Stimulated activated CD4-positive, alpha-beta T cell treated with anti-CD3 and anti-CD28 coated beads, Interleukin-1b, Interleukin-23, amount 100 ng/mL, for 24 hours (primary cell): ENCODE results near the gene ECI2.
"Not testable (repeated sequence)": the region's sequence is repeated elsewhere in the genome, so short reads cannot be mapped to it uniquely, and the experiment has no call there.

Experiments used
- DNase-seq, 4 experiments: peaks; one replicate each; pipeline ENCODE4 v3.0.0-alpha.2; 2020; ENCODE audit warnings: low read depth in 4 of 4, low spot score in 1 of 4

Gene ECI2

DNA sequence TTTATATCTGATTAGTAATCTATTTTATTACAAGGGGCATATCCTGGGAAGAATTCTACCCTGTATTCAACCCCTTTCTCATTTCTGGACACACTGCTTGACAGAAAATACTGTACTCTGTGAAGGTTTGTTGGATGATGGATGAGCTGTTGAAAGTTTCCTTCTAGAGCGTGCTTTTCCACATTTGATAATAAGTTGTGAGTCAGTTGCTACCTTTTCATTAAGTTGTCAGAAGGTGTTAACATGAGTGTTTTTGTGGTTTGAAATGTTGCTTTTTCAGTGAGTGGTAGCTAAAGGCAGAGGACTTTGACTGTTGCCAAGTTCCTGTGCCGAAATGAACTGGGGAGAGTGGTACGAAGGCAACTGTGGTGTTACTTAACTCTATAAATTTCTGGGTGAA, 3.9 kb upstream of the ECI2 start:
- no peak for DNase-seq

DNA sequence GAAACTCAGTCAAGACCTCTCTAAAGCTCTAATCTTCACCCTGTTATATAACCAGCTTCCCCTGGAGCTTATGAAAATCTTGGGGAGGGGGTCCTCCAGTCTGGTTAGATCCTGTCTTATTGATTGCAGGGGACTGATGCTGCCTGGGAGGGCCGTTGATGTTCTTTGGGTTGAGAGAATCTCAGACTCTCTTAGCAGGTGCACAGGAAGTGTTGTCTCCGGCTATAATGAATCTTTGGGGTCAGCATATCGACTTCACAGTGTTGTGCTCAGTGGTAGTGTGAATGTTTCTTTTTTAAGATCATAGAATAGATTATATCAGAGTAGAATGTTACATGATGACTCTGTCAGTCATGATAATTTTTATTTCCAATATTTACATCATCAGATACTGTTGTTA, 2.8 kb upstream of the ECI2 start:
- no peak for DNase-seq

DNA sequence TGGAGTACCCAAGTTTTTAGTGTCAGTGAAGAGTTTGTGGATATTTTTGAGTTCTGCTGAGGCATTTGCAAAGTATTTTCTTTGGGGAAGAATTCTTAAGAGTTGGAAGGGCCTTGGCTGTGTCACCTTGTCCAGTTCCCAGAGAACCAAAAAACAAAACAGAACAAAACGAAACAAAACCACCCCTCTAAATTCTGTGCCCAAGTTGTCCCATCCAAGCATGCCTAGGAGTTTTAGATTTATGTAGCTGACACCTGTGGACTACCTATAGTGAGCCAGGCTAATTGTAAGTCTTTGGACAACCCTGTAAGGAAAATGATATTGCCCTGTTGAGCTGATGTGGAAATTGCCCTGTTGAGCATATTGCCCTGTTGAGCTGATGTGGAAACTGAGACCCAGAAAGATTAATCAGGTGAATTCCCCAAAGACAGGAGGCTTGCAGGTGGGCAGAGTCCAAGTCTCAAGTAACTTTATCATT, 1.0 kb upstream of the ECI2 start:
- DNase-seq, result no peak

DNA sequence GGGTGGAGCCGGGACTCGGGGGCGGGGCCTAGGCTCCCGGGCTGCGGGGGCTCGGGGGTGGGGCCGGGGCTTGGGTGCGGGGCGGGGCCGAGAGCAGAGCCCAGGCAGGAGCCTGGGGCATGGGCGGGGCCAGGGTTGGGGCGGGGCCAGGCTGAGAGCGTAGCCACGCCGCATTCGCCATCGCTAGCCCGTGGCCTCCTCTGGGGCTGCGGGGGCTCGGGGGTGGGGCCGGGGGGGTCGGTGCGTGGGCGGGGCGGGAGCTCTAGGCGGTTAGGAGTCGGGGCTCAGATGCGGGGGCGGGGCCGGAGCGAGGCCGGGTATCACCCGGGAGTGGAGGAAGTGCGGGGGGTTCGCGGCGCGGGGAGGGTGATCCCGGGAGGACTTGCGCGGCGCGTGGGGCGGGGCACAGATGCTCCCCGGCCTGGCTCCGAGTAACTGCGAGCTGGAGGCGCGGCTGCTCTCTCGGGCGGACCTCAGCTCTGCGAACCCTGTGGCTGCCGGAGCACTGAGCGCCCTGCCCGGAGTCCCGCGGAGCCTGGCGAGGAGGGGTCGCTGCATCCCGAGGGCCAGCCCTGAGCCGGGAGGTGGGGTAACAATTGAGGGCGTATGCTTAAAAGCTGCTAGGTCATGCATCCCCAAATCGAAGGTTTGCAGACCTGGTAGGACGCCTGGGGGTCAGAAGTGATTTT, 434 bp upstream of the ECI2 start:
- peak; percentile 88 to 94 (median 92) for DNase-seq

DNA sequence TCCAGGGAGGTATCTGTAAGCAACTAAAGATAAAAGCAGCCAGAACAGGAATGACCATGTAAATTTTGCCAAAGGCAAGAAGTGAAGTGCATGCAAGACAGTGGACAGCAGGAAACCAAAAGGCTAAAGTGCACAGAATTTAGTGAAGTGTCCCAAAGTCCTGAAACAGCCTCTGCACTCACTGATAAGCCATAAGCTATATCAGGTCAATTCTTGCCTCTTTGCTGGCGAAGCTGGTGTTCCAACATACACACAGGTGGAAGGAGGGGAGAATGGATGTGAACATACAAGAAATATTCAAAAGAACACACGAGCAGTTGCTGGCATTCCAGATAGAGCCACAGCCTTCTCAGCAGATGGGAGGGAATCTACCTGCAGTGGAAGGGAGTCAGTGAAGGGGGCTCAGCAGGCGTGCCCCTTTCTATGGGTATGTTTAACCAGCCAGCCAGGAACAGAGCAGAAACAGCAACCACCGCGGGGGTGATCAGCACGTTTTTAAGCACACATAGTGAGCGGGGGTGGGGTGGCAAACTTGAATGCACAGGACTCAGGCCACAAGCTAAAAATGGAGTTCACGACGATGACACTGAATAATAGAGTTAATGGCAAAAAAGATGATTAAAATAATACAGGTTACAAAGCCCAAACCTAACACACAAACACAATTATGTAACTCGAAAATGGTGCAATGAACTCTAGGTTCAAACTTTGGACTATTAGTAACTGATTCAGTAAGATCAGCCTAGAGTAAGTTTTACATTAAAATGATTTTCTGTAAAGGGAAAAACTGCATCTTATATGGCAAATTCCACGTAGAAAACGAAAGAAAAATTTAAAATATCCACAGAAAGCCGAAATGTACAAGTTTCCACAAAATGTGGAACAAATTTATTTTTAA, 1.2 kb downstream of the ECI2 start:
- no peak for DNase-seq

DNA sequence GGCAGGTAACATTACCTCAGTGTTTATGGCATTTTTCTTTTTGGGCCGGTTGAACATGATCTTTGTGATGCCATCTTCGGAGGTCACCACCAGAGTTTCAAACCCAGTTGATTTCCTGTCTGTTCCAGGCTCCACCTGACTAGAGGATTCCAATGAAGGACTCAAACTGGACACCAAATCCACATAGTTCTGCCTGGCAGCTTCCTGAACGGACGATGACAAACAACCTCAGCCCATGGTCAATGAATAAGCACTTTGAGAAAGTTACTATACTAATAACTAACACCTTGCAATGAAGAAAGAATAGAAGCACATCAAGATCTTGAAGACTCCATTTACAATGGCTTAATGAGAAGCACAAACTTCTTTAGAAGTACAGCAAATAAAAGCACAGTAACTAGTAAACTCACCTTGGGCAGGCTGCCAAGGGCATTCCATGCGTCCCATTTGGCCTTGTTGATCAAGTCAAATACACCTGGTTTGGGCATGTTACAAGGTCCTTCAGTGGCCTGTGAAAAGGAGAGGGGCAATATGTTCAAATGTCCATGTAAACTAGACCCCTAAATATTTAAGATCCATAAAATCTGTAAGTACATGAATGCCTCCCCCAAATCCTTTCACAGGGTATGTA, 4.9 kb downstream of the ECI2 start:
- no peak for DNase-seq

DNA sequence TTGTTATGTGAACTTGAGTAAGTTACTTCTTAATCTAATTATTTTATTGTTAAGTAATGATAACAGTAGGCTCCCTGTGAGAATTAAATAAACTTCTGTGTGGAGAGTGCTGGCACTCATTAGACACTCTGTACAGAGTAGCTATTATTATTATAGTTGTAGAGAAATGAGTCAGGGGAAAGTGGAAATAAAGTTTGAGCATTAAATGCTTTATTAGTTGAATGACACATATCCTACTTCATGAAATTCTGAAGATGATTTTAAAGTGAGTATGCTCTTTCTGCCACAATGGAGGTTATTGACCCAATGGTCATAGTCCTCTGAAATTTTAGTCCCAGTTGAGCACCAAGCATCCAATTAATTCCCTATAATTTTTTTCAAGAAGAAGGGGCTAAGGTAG, 5.9 kb downstream of the ECI2 start:
- no peak for DNase-seq

DNA sequence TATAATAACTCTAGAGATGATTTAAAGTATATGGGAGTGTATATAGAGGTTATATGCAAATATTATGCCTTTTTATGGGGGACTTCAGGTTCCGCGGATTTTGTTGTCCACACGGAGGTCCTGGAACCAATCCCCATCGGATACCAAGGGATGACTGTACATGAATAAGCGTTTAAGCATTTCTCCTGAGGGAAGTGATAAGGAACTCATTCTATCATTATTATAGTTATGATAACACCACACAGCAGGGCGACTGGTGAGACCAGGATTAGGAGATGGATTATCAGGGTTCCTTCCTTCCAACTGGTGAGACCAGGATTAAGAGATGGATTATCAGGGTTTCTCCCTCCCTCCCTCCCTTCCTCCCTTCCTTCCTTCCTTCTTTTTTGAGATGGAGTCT, 6.6 kb downstream of the ECI2 start:
- DNase-seq, result no peak

DNA sequence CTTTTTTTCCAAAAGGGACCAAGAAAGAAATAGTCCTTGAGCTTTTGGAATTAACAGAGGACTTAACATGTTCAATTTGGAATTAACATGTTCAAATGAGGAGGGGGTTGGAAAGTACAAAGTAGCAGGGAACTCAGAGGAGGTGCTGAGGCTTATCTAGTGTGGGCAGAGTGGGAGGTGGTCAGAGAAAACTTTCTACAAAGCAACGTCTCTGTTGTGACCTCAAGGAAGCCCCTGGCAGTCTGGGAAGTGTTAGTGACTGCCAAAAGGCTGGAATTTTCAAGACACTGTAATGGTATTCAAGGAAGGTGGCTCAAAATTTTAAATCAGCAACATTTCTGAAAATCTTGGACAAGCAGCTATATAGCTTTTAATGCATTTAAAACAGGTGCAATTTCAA, 7.3 kb downstream of the ECI2 start:
- no peak for DNase-seq

DNA sequence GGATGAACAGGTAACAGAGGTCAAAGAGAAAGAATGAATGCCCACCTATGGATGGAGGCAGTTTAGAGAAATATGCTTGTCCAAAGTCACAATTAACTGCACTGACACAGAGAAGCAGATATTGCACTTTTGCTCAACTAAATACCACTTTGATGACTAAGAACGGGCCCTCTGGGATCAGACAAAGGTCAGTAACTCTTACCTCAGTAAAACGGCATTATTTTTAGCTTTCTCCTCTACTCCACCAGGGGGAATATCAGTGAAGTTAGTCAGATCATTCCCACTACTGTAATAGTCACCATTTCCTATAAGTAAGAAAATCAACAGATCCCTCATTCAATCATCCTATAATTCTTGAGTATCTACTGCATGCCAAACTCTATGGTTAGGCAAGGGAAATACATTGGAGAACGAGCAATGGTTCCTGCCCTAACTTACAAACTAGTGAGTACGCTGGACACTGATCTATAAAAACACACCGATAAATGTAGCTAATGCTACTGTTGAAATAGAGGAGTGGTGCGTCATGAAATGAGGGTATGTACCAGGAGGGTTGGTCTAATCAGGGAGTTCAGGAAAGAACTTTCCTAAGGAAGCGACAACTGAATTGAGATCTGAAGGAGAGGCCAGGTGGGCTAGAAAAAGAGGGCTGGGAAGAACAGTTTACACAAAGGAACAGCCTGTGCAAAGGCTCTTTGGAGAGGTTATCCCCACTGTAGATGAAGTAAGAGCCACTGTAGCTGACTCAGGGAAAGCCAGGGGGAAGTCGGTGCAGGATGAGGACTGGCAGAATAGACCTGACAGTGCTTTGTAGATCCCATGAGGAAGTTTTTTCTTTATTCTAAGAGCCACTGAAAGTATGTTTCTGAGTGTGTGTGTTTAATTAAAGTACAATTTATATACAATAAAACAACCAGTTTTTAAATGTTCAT, 9.2 kb downstream of the ECI2 start:
- DNase-seq, result no peak

DNA sequence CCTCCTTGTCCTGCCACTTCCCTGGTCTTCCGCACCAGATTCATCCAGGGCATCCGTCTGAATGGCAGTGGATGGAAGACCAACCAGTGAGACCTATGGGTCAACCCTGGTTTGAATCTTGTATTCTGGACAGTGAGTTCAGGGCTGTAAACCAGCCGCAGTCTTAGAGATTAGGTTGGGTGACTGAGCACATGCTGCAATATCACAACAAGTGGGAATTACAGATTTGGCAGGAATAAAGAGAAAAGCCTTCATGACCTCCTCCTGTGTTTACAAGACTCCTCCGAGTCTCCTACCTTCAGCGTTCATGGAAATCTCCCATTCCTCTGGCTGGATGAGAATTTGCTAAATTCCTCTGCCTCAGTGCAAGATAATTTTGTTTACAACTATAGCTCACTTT, 9.9 kb downstream of the ECI2 start:
- DNase-seq, result no peak

DNA sequence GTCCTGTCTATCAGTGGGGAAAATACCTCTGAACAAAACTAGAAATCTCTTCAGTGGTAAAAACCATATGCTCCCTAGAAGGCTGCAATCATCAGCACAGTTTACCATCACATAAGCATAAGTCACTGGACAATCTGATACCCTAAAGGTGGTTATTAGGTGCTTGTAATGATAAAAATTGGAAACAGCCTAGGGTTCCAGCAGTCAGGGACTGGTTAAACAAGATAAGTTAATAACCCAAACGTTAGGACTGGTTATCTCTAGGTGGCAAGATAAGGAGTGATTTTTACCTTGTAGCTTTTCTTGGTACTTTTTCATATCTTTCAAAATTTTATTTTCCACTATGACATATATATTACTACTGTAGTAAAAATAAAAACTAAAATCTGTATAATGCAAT, 11.0 kb downstream of the ECI2 start:
- no peak for DNase-seq

DNA sequence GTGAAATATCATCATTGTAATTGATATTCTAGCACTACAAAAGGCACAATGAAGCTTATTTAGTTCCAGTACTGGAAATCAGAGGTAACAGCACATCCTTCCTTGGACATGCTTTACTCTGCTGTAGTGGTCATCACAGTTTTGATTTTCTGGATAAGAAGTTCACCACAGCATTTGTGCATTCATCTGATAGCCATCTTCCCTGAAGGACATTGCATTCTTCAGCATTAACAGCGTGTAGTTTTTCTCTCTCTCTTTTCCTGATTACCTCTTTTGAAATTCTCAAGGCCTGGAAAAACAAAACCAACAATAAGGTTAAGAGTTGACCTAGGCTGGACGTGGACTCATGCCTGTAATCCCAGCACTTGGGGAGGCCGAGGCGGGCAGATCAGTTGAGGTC, 19.6 kb downstream of the ECI2 start:
- DNase-seq, result no peak

DNA sequence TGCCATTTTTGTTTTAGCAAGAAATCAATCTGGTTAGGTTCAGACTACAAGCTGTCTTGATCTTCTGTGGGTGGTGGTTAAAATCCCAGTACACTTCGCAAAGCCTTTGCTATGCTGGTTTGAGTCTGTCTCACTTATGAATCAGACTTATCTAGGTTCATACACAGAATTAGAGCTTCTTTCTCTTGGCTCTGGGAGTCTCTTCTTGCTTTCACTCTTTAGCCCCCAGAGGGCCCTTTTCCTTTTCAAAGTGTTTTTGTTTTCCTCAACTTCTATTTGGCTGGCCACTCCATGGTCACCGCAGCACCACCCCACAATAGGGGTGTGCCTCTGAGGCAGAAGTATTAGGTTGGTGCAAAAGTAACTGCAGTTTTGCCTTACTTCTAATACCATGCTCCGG, 21.3 kb downstream of the ECI2 start:
- no peak for DNase-seq

DNA sequence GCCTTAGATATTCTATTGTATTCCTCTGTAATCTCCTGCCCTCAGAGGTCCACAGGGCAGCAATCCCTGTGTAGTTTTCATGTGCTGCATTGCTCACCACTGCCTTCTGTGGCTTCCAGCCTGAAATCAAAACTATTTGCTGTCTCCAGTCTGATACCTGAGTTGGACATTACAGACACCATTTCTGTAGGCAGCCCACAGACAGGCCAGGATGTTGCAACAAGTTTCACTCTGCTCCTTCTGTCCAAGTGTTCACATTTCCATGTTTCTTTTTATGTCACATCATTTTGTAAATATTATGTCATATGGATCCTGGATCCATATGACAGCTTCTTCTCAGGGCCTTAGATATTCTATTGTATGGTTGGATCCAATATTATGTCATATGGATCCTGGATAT, 21.7 kb downstream of the ECI2 start:
- DNase-seq, result no peak

DNA sequence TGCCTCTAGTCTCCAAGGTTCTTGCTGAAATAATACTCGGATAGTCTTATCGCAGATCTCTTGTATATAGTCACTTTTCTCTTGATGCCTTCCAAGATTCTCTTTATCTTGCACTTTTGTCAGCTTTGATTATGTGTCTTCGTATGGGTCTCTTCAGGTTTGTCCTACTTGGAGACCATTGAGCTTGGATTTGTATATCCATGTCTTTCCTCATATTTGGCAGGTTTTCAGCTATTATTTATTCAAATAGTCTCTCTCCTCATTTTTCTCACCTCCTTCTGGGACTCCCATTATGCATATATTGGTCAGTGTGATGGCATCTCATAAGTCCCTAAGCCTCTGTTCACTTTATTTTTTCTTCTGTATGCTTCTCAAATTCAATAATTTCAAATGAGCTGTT, 23.0 kb downstream of the ECI2 start:
- DNase-seq, result no peak

DNA sequence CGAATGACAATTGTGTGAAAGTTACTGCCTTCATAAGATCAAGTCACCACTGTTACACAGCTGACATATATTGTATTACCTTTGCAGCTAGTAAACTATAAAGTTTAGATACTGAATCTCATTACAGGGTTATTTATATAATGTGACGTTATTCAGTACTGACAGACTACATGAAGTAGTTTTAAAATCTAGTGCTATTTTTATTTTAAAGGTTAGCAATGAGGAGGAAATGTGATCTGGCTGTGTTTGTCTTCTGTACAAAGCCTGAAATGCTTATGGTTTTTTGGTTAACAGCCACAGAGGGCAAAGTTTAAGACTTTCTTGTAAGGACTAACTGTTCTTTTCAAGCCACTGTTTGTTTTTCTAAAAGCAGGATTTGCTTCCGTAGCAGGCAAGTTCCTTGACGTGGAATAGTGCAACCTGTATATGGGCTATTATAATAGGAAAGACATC, 26.0 kb downstream of the ECI2 start:
- not testable (repeated sequence) for DNase-seq

DNA sequence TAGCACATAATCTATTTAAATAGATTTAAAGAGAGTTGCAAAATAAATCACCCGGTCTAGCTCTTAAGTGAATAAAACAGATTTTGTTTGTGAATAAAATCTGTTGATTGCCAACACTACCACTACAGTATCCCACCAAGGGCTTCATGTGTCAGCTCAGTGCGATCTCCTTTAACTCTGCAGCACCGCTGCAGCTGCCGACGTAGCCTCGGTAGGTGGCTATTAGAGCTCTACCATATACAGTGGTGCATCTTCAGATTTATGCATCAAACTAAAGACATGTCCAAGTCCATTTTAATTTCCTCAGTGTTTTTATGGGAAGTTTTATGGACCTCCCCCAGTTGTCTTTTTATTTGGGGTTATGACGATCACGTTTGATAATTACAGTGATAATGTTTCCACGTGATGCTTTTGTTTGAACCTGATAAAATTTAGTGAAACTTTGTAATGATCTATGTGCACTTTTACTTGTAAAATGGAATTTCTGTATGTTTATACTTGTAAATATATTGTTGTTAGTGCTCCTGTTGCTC, 26.7 kb downstream of the ECI2 start:
- DNase-seq, result no peak

DNA sequence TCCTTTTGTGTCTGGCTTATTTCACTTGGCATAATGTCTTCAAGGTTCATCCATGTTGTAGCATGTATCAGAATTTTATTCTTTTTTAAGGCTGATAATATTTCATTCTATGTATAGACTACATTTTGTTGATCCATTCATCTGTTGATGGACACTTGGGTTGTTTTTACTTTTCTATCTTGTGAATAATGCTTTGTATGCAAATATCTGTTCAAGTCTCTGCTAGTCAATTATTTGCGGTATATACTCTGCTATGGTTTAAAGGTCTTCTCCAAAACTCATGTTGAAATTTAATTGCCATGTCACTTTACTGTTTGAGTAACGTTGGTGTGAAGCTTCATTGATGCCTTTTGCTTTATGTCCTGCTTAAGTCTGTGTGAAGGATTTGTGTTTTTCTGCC, 27.5 kb downstream of the ECI2 start:
- DNase-seq, result no peak

DNA sequence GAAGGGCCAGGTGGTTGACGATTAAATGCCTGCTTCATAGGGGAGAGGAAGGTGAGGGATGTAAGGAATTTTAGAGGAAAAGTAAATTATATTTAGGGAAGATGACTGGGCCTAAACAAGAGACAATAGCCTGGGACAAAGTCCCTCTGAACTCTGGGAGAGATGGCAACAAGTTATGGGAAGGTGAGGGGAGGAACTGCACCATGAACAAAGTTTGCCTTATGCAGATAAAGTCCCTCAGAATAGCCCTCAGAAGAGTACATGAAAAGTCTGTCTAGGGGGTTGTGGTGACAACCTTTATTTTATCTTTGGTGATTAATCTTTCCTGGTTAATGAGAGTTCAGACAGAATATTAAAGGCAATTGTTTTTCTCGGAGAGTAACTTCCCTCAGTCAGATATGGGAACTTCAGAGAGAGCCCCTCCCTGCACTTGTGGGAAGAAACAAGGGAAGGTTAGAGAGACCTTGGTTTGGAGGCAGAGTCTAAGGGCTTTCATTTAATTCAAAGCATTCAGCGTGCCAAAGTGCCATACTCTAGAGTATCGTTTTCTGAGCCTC, 29.3 kb downstream of the ECI2 start:
- DNase-seq, result no peak
